ENCODE results near the gene DCLRE1C. TPM values are rescaled to one million over a fixed set of nuclear protein-coding genes. Genes with fewer than 3 reads are reported as not detected.

DCLRE1C gene
- polyA plus RNA-seq, 1 of the 3 experiments (the other 2 are of a cell fraction) = 2.5 TPM

DNA sequence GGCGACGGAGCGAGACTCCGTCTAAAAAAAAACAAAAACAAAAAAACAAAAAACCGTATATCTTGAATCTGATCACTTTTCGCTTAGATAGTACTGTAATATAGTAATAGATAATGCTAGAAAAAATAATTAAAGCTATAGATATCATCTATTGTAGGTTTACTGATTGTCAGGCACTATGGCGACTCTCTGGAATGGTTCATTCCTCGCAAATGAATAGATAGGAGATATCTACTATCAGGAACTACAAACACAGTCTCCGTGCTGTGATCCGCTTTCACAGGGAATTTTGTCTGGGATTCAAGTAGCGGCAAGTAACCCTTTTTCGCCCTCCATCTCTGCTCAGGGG lies 5.0 kb upstream of the DCLRE1C start:
- H3F3A ChIP-seq (replicated peaks; ENCODE audit: insufficient read depth) = peaks cover 28% of the 10 kb centered on the region
- POLR2A ChIA-PET = interaction anchor here (0.6 to 2.8 kb wide), 6 partner anchors 81 to 203 kb away, joined by 3 to 17 read pairs (median 4); partner anchors contain the start of genes CDNF, HSPA14, MSANTD7 and SUV39H2
- no peaks in the 10 kb centered on the region for H3K36me3 ChIP-seq (replicated peaks in 1 of 2; ENCODE audit: control insufficient read depth in 1 of 2, insufficient read depth in 2 of 2, low read length in 1 of 2)
- H3K27me3 ChIP-seq (ENCODE audit: insufficient read depth) = no peaks in the 10 kb centered on the region
- H3K27ac ChIP-seq (ENCODE audit: low read depth in 2 of 2, low read length in 1 of 2) = peak overlapping the region; percentile 96 to 98
- H3K9me3 ChIP-seq = no peaks in the 10 kb centered on the region
- no peaks in the 10 kb centered on the region for H4K20me1 ChIP-seq (ENCODE audit: insufficient read depth)
- H3K9ac ChIP-seq = peak overlapping the region; percentile 96; the same call in 1 of the 2 replicates
- no peak for TF ChIP-seq RCOR1 (IDR thresholded peaks at IDR 0.05; ENCODE audit: low read length)
- TF ChIP-seq GATA2 (CRISPR knock-in tag; IDR thresholded peaks at IDR 0.05) = 0 out of 2 replicates have a peak, but pooled peaks have one; percentile 25
- H2AFZ ChIP-seq (ENCODE audit: low read depth) = peak overlapping the region; percentile 92
- 48% methylated on average over 12 of the region's 12 CpGs for WGBS (ENCODE audit: low lambda C conversion rate)
- H3K9me2 ChIP-seq = no peaks in the 10 kb centered on the region
- peaks cover 3 to 7% of the 10 kb centered on the region in 2 experiments; a peak in 2 of 4 replicates for H3K4me1 ChIP-seq (ENCODE audit: control insufficient read depth in 1 of 2, insufficient read depth in 2 of 2, low read depth in 1 of 2, low read length in 1 of 2)
- H3K79me2 ChIP-seq (ENCODE audit: insufficient read depth) = peaks cover 3% of the 10 kb centered on the region; the same call in 1 of the 2 replicates
- H3K4me3 ChIP-seq (ENCODE audit: low read depth in 2 of 2, low read length in 1 of 2) = peak overlapping the region; percentile 62 to 82
- peak overlapping the region; percentile 87 for H3K4me2 ChIP-seq
- CTCF ChIA-PET = interaction anchor here (1.5 kb wide), 1 partner anchor 13 kb away, joined by 7 read pairs; no protein-coding TSS in a partner anchor
- no peak for DNase-seq

DNA sequence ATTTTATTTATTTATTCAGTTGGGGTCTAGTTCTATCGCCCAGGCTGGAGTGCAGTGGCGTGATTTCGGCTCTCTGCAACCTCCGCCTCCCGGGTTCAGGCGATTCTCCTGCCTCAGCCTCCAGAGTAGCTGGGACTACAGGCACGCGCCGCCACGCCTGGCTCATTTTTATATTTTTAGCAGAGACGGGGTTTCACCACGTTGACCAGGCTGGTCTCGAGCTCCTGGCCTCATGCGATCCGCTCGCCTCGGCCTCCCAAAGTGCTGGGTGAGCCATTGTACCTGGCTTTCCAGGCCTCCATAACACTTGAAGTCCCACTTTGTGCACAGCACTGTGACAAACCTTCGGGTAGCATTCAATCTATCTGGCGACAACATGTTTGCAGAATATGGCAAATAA lies 1.0 kb upstream of the DCLRE1C start:
- no peaks in the 10 kb centered on the region for H3K27me3 ChIP-seq (ENCODE audit: insufficient read depth)
- H3K4me2 ChIP-seq = peak overlapping the region; percentile 88
- TF ChIP-seq, protein P1, sequence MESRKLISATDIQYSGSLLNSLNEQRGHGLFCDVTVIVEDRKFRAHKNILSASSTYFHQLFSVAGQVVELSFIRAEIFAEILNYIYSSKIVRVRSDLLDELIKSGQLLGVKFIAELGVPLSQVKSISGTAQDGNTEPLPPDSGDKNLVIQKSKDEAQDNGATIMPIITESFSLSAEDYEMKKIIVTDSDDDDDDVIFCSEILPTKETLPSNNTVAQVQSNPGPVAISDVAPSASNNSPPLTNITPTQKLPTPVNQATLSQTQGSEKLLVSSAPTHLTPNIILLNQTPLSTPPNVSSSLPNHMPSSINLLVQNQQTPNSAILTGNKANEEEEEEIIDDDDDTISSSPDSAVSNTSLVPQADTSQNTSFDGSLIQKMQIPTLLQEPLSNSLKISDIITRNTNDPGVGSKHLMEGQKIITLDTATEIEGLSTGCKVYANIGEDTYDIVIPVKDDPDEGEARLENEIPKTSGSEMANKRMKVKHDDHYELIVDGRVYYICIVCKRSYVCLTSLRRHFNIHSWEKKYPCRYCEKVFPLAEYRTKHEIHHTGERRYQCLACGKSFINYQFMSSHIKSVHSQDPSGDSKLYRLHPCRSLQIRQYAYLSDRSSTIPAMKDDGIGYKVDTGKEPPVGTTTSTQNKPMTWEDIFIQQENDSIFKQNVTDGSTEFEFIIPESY (IDR thresholded peaks at IDR 0.05; ENCODE audit: borderline replicate concordance, low read depth) = no peak
- TF ChIP-seq RCOR1 (IDR thresholded peaks at IDR 0.05; ENCODE audit: low read length) (no peak), YY1 (IDR thresholded peaks at IDR 0.05; ENCODE audit: low read depth) (no peak), GATA2 (CRISPR knock-in tag; IDR thresholded peaks at IDR 0.05) (no peak), ELF1 (IDR thresholded peaks at IDR 0.05) (no peak), RXRA (IDR thresholded peaks at IDR 0.05; ENCODE audit: borderline replicate concordance, low read depth) (no peak), SMC3 (IDR thresholded peaks at IDR 0.05; ENCODE audit: low read depth, low read length) (no peak), TCF12 (IDR thresholded peaks at IDR 0.05) (no peak), JUND (IDR thresholded peaks at IDR 0.05) (no peak), CHD2 (IDR thresholded peaks at IDR 0.05; ENCODE audit: low read length, partially characterized antibody) (no peak)
- TF ChIP-seq, protein P2, sequence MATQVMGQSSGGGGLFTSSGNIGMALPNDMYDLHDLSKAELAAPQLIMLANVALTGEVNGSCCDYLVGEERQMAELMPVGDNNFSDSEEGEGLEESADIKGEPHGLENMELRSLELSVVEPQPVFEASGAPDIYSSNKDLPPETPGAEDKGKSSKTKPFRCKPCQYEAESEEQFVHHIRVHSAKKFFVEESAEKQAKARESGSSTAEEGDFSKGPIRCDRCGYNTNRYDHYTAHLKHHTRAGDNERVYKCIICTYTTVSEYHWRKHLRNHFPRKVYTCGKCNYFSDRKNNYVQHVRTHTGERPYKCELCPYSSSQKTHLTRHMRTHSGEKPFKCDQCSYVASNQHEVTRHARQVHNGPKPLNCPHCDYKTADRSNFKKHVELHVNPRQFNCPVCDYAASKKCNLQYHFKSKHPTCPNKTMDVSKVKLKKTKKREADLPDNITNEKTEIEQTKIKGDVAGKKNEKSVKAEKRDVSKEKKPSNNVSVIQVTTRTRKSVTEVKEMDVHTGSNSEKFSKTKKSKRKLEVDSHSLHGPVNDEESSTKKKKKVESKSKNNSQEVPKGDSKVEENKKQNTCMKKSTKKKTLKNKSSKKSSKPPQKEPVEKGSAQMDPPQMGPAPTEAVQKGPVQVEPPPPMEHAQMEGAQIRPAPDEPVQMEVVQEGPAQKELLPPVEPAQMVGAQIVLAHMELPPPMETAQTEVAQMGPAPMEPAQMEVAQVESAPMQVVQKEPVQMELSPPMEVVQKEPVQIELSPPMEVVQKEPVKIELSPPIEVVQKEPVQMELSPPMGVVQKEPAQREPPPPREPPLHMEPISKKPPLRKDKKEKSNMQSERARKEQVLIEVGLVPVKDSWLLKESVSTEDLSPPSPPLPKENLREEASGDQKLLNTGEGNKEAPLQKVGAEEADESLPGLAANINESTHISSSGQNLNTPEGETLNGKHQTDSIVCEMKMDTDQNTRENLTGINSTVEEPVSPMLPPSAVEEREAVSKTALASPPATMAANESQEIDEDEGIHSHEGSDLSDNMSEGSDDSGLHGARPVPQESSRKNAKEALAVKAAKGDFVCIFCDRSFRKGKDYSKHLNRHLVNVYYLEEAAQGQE (IDR thresholded peaks at IDR 0.05; ENCODE audit: low read depth, low read length) = no peak
- TF ChIP-seq, protein P3, sequence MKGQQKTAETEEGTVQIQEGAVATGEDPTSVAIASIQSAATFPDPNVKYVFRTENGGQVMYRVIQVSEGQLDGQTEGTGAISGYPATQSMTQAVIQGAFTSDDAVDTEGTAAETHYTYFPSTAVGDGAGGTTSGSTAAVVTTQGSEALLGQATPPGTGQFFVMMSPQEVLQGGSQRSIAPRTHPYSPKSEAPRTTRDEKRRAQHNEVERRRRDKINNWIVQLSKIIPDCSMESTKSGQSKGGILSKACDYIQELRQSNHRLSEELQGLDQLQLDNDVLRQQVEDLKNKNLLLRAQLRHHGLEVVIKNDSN (IDR thresholded peaks at IDR 0.05; ENCODE audit: borderline replicate concordance, low read depth) = no peak
- no peaks in the 10 kb centered on the region for H4K20me1 ChIP-seq (ENCODE audit: insufficient read depth)
- H3K9me3 ChIP-seq = no peaks in the 10 kb centered on the region
- H3K9me2 ChIP-seq = no peaks in the 10 kb centered on the region
- peak overlapping the region; percentile 72 to 90 for H3K4me3 ChIP-seq (ENCODE audit: low read depth in 2 of 2, low read length in 1 of 2)
- H3K27ac ChIP-seq (ENCODE audit: low read depth in 2 of 2, low read length in 1 of 2) = peak overlapping the region in 1 of 2 experiments; percentile 79; a peak in 2 of 4 replicates
- WGBS (ENCODE audit: low lambda C conversion rate) = 98% methylated on average over 19 of the region's 19 CpGs
- H3K9ac ChIP-seq = peak overlapping the region; percentile 81; the same call in 1 of the 2 replicates
- peaks cover 7 to 10% of the 10 kb centered on the region in 2 experiments; a peak in 2 of 4 replicates for H3K4me1 ChIP-seq (ENCODE audit: control insufficient read depth in 1 of 2, insufficient read depth in 2 of 2, low read depth in 1 of 2, low read length in 1 of 2)
- ChIA-PET POLR2A (interaction anchor here (1.0 to 2.6 kb wide), 3 partner anchors 52 to 118 kb away, joined by 3 to 12 read pairs (median 4); partner anchors contain the start of gene SUV39H2), CTCF (interaction anchor here (1.2 to 2.8 kb wide), 2 partner anchors 50 to 151 kb away, joined by 5 to 12 read pairs; no protein-coding TSS in a partner anchor)
- DNase-seq = no peak
- peak overlapping the region; percentile 82; the same call in 1 of the 2 replicates for H2AFZ ChIP-seq (ENCODE audit: low read depth)
- peaks cover 38% of the 10 kb centered on the region for H3K79me2 ChIP-seq (ENCODE audit: insufficient read depth)
- H3K36me3 ChIP-seq (replicated peaks in 1 of 2; ENCODE audit: control insufficient read depth in 1 of 2, insufficient read depth in 2 of 2, low read length in 1 of 2) = peaks cover 0 to 7% of the 10 kb centered on the region in 2 experiments
- peaks cover 19% of the 10 kb centered on the region for H3F3A ChIP-seq (replicated peaks; ENCODE audit: insufficient read depth)

Measured in SK-N-SH (cell line).